ENCODE measurements around the gene METTL14. TPM values are rescaled to one million over a fixed set of nuclear protein-coding genes. Genes with fewer than 3 reads are reported as not detected.

Gene METTL14
- total RNA-seq, 4 donors from 2014 or later, result 32.2 to 50.4 (median 39.0) TPM

DNA sequence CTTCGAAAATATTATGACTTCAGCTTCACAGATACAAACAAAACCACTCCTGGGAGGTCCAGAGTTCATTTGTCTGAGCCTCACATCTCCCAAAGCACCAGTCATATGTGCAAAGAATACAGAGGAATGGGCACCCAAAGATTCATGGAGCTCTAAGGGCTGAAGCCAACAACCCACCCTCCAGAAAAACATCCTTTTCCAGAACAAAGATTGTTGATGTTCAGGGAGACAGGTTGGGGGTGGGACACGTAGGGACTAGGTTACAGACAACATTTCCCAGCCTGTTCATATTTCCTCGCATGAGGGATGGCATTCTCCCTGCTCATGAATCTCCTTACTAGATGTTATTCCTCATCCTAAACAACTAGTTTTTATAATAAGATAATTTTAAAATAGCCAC, 71.2 kb downstream of the METTL14 start:
- TF ChIP-seq, protein P1, sequence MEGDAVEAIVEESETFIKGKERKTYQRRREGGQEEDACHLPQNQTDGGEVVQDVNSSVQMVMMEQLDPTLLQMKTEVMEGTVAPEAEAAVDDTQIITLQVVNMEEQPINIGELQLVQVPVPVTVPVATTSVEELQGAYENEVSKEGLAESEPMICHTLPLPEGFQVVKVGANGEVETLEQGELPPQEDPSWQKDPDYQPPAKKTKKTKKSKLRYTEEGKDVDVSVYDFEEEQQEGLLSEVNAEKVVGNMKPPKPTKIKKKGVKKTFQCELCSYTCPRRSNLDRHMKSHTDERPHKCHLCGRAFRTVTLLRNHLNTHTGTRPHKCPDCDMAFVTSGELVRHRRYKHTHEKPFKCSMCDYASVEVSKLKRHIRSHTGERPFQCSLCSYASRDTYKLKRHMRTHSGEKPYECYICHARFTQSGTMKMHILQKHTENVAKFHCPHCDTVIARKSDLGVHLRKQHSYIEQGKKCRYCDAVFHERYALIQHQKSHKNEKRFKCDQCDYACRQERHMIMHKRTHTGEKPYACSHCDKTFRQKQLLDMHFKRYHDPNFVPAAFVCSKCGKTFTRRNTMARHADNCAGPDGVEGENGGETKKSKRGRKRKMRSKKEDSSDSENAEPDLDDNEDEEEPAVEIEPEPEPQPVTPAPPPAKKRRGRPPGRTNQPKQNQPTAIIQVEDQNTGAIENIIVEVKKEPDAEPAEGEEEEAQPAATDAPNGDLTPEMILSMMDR (IDR thresholded peaks at IDR 0.05; ENCODE audit: low read depth), result no peak

DNA sequence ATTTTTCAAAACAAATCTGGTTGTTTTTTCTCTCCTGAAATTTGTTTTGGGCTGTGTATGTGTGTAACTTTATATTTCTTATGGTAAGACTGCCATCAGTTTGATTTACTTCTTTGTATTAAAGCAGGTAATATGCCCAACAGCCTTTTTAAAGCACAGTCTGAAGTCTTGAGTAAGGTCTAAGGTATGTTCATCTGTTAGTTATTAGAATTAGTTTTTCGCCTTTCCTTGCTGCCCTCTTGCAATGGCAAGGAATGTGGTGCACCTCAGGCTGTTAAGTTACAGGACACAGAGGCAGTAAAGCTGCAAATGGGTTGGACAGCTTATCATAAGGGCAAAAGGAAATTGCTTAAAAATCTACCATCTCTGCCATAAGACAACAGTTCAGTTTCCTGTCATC, 71.8 kb downstream of the METTL14 start:
- TF ChIP-seq, protein P1 (IDR thresholded peaks at IDR 0.05; ENCODE audit: low read depth), result no peak

DNA sequence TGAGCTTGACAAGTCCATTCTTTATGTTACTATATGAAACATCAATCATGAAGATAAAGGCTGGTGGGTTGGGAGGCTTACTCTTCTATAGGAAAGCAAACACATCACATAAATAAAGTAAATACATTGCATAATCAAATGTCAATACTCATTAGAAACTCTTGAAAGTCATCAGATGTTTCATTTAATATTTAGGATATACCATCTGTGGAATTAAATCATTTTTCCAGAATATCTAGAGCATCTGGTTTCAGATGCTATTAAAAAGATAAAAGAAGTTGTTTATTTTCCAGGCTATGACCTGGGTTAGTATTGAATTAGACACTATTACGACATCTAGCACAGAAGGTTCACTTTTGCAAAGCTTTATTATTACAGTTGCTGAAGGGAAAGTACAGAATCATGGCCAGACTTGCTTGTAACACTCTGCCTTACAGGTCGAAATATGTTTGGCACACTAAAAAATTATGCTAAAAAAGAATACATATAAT, 72.6 kb downstream of the METTL14 start:
- TF ChIP-seq, protein P1 (IDR thresholded peaks at IDR 0.05; ENCODE audit: low read depth), result no peak

DNA sequence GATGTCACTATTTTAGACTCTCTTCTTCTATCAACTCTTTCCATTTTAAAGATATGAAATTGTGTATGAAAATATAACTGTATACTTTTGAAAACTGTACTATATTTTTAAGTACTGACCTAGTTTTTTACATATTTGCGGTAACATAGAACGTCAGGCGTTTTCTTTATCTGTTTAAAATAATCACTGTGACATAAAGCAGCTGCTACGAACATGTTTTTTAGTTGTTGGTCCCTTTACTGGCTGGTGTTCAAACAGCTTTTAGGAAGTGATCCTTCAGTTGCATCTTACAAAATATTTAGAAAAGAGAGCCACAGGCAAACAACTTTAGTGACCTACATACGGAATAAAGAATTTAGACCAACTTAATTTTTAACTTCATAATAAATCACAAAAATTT, 73.1 kb downstream of the METTL14 start:
- TF ChIP-seq, protein P1 (IDR thresholded peaks at IDR 0.05; ENCODE audit: low read depth), result no peak

DNA sequence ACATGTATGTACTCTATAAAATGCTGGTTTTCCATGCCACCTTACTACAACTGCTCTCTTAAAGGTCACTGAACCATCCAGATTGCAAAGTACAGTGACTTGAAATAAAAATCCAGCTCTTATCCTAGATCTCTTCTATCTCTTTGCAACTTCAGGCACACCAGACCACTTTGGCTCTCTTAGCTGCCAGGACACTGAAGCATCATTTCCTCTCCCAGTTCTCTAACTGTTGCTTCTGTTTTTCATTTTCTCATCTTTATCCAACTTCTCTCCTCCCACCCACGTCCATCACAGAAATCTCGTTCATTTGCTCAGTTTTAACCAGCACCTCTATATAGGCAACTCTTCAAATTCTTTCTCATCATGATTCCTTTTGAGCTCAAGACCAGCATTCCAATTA, 74.3 kb downstream of the METTL14 start:
- TF ChIP-seq, protein P1 (IDR thresholded peaks at IDR 0.05; ENCODE audit: low read depth), result no peak

DNA sequence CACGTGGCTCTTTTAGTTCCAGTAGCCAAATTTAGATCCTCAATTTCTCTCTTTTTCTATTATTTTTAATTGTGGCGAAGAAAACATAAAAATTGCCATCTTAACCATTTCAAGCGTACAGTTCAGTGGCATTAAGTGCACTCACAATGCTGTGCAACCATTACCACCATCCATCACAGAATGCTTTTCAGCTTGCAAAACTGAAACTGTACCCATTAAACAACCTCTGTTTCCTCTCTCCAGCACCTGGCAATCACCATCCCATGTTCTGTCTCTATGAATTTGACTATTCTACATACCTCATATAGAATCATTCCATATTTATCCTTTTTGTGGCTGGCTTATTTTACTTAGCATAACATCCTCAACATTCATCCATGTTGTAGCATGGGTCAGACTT, 74.9 kb downstream of the METTL14 start:
- TF ChIP-seq, protein P1 (IDR thresholded peaks at IDR 0.05; ENCODE audit: low read depth), result no peak

DNA sequence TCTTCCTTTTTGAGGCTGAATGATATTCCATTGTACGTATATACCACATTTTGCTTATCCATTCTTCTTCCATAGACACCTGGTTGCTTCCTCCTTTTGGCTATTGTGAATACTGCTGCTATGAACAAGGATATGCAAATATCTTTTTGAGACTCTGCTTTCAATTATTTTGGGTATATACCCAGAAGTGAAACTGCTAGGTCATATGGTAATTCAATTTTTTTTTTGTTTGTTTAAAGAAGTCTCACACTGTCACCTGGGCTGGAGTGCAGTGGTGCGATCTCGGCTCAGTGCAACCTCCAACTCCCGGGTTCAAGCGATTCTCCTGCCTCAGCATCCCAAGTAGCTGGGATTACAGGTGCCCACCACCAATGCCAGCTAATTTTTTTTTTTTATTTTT, 75.3 kb downstream of the METTL14 start:
- TF ChIP-seq, protein P1 (IDR thresholded peaks at IDR 0.05; ENCODE audit: low read depth), result no peak

Measured in subcutaneous adipose tissue (tissue), 4 donors.